Panc1 (cell line): Measurements from ENCODE around the gene EAPP.

Experiments
- CTCF ChIP-seq: fragments of 450-650 bp; IDR thresholded peaks from 2 replicates; pipeline ENCODE4 v1.5.1; 2017; ENCODE audit warnings: mild to moderate bottlenecking
- POLR2AphosphoS5 ChIP-seq: IDR thresholded peaks from 2 replicates; pipeline ENCODE4 v1.6.1; 2012; ENCODE audit warnings: mild to moderate bottlenecking, low read depth, low read length, moderate library complexity
- REST ChIP-seq, 2 experiments: IDR thresholded peaks; 2 replicates each; pipeline ENCODE4 v1.6.1; 2011 to 2012; ENCODE audit warnings: low read depth in 2 of 2, control low read depth in 1 of 2, low read length in 1 of 2, mild to moderate bottlenecking in 1 of 2, moderate library complexity in 1 of 2; ENCODE audit not compliant: insufficient read depth in 1 of 2
- SIN3A ChIP-seq: IDR thresholded peaks from 2 replicates; pipeline ENCODE4 v1.6.1; 2012; ENCODE audit warnings: low read depth, mild to moderate bottlenecking, low read length, moderate library complexity, borderline replicate concordance; ENCODE audit not compliant: insufficient read depth
- TCF7L2 ChIP-seq: IDR thresholded peaks from 2 replicates; pipeline ENCODE4 v1.6.1; 2011; ENCODE audit warnings: mild to moderate bottlenecking, low read depth, low read length, inconsistent platforms

GRCh38 chr14:34470319-34470718 is 69.2 kb downstream of the EAPP start:
- TF ChIP-seq CTCF (no peak), POLR2AphosphoS5 (no peak), SIN3A (no peak), TCF7L2 (no peak), REST (IDR thresholded peaks at IDR 0.05; ENCODE audit: insufficient read depth in 1 of 2, low read depth in 2 of 2, low read length in 1 of 2) (no peak)
